GM12801 (cell line): Measurements from ENCODE around the gene FNBP1.

ENCODE experiments used
- CTCF ChIP-seq: IDR thresholded peaks from one replicate; pipeline ENCODE4 v1.5.1; 2011; ENCODE audit warnings: control low read depth; ENCODE audit not compliant: insufficient read length; ENCODE audit errors: extremely low read depth

Gene FNBP1

GRCh38 chr9:129962451-129962864, 80.5 kb downstream of the FNBP1 start:
- no peak for TF ChIP-seq CTCF

GRCh38 chr9:129958796-129959195, 84.2 kb downstream of the FNBP1 start:
- TF ChIP-seq CTCF = no peak

GRCh38 chr9:129954868-129955550, 88.0 kb downstream of the FNBP1 start:
- TF ChIP-seq CTCF = no peak

- no peak for TF ChIP-seq CTCF
These were observed 89.3 kb downstream of the FNBP1 start for GRCh38 chr9:129953736-129954135.

- TF ChIP-seq CTCF = no peak
These were observed 90.7 kb downstream of the FNBP1 start for GRCh38 chr9:129952337-129952736.

GRCh38 chr9:129949821-129950220, 93.2 kb downstream of the FNBP1 start:
- no peak for TF ChIP-seq CTCF

GRCh38 chr9:129946246-129946995, 96.6 kb downstream of the FNBP1 start:
- no peak for TF ChIP-seq CTCF
